CD14-positive monocyte (primary cell): Measurements from ENCODE around the gene S100A13. TPM values are rescaled to one million over a fixed set of nuclear protein-coding genes. Genes with fewer than 3 reads are reported as not detected.

ENCODE experiments used
- DNase-seq, 3 donors: peaks; one replicate each; pipeline ENCODE4 v3.0.0-alpha.2; 2011 to 2022
- H2AFZ ChIP-seq: 2 replicates; pipeline ENCODE4 v1.6.0; 2012; ENCODE audit warnings: mild to moderate bottlenecking, low read depth, low read length, inconsistent platforms; ENCODE audit not compliant: insufficient read depth, poor library complexity, severe bottlenecking
- H3K27ac ChIP-seq, 2 donors: 1 replicate in 1 of 2; 2 replicates in 1 of 2; pipeline ENCODE4 v1.5.1; 2012 to 2013; ENCODE audit warnings: low read length in 2 of 2, control low read depth in 1 of 2, inconsistent platforms in 1 of 2, low read depth in 1 of 2, mild to moderate bottlenecking in 1 of 2
- H3K27me3 ChIP-seq, 2 donors: one replicate each; pipeline versions ENCODE4 v1.6.0 to v1.6.1; 2011 to 2013; ENCODE audit warnings: low read length in 2 of 2; ENCODE audit not compliant: control insufficient read depth in 2 of 2, insufficient read depth in 2 of 2
- H3K36me3 ChIP-seq, 2 donors: replicated peaks in 1 of 2; 1 replicate in 1 of 2; 2 replicates in 1 of 2; pipeline versions ENCODE4 v1.5.1 to v1.6.1; 2012 to 2013; ENCODE audit warnings: low read length in 2 of 2, control low read depth in 1 of 2, inconsistent platforms in 1 of 2, mild to moderate bottlenecking in 1 of 2; ENCODE audit not compliant: insufficient read depth in 2 of 2, control insufficient read depth in 1 of 2
- H3K4me1 ChIP-seq, 2 donors: 1 replicate in 1 of 2; 2 replicates in 1 of 2; pipeline versions ENCODE4 v1.5.1 to v1.6.1; 2012 to 2013; ENCODE audit warnings: low read length in 2 of 2, control low read depth in 1 of 2, inconsistent platforms in 1 of 2, mild to moderate bottlenecking in 1 of 2, moderate library complexity in 1 of 2; ENCODE audit not compliant: insufficient read depth in 2 of 2, control insufficient read depth in 1 of 2
- H3K4me2 ChIP-seq: replicated peaks from 2 replicates; pipeline ENCODE3; 2012; ENCODE audit warnings: low read length, moderate library complexity, mild to moderate bottlenecking; ENCODE audit not compliant: poor library complexity, severe bottlenecking; ENCODE audit errors: extremely low read depth
- H3K4me3 ChIP-seq, 3 experiments: fragments of 200-600 bp in 1 of 3; sonication (generic) in 1 of 3; replicated peaks in 1 of 3; 1 replicate in 2 of 3; 2 replicates in 1 of 3; pipeline ENCODE4 v1.5.1; 2011 to 2013; ENCODE audit warnings: low read length in 3 of 3, mild to moderate bottlenecking in 3 of 3, control low read depth in 2 of 3, low read depth in 2 of 3, inconsistent platforms in 1 of 3, moderate library complexity in 1 of 3
- H3K79me2 ChIP-seq: 2 replicates; pipeline ENCODE4 v1.6.0; 2012; ENCODE audit warnings: mild to moderate bottlenecking, control low read depth, inconsistent platforms, low read length, moderate library complexity; ENCODE audit not compliant: insufficient read depth
- H3K9ac ChIP-seq: 2 replicates; pipeline ENCODE4 v1.6.0; 2017; ENCODE audit warnings: low read length, mild to moderate bottlenecking; ENCODE audit not compliant: insufficient read depth, poor library complexity, severe bottlenecking
- H3K9me3 ChIP-seq, 2 donors: replicated peaks in 1 of 2; 1 replicate in 1 of 2; 2 replicates in 1 of 2; pipeline versions ENCODE4 v1.5.1 to v1.6.1; 2012 to 2013; ENCODE audit warnings: low read length in 2 of 2, control low read depth in 1 of 2; ENCODE audit not compliant: control insufficient read depth in 1 of 2, insufficient read depth in 1 of 2
- H4K20me1 ChIP-seq: 2 replicates; pipeline ENCODE4 v1.6.0; 2012; ENCODE audit warnings: mild to moderate bottlenecking, low read length, control low read depth, moderate library complexity; ENCODE audit not compliant: insufficient read depth
- H3K27ac Mint-ChIP-seq, 7 donors: one replicate each; pipeline ENCODE4 v1.8.0; 2020; ENCODE audit warnings: mild to moderate bottlenecking in 7 of 7, mixed read lengths in 7 of 7, moderate library complexity in 6 of 7, inconsistent platforms in 2 of 7
- H3K27me3 Mint-ChIP-seq, 3 donors: one replicate each; pipeline ENCODE4 v1.8.0; 2021 to 2022; ENCODE audit warnings: low read depth in 3 of 3, mild to moderate bottlenecking in 3 of 3, mixed read lengths in 3 of 3, moderate library complexity in 3 of 3, inconsistent platforms in 1 of 3
- H3K36me3 Mint-ChIP-seq, 2 donors: one replicate each; pipeline ENCODE4 v1.8.0; 2020; ENCODE audit warnings: mixed read lengths in 2 of 2, inconsistent platforms in 1 of 2, mild to moderate bottlenecking in 1 of 2
- H3K4me1 Mint-ChIP-seq: one replicate; pipeline ENCODE4 v1.8.0; 2020; ENCODE audit warnings: mild to moderate bottlenecking, mixed read lengths
- H3K4me3 Mint-ChIP-seq, 2 donors: one replicate each; pipeline ENCODE4 v1.8.0; 2020; ENCODE audit warnings: mild to moderate bottlenecking in 2 of 2, mixed read lengths in 2 of 2, moderate library complexity in 1 of 2
- H3K9me3 Mint-ChIP-seq, 7 donors: one replicate each; pipeline ENCODE4 v1.8.0; 2020 to 2022; ENCODE audit warnings: mixed read lengths in 7 of 7, mild to moderate bottlenecking in 6 of 7, moderate library complexity in 6 of 7, inconsistent platforms in 2 of 7
- WGBS: methylation state at CpG from one replicate; pipeline ENCODE4 v1.1.5; 2013; ENCODE audit warnings: missing lambda C conversion rate; ENCODE audit not compliant: insufficient coverage; 5-methylcytosine and 5-hydroxymethylcytosine counted together
- intact Hi-C, 2 donors: fragments of 100-400 bp; cut with micrococcal nuclease; formaldehyde crosslinking; loops; one replicate each; pipeline versions ENCODE4 v1.15.0 to v1.15.1; 2023
- polyA plus RNA-seq, 3 donors: library from polyadenylated mRNA; depleted of rRNA in 1 of 3; unstranded in 2 of 3; stranded (reverse) in 1 of 3; fragments of 300-500 nt in 2 of 3; fragments of >200 nt in 1 of 3; fragmentation: Illumina TruSeq in 2 of 3; gene quantifications; 1 replicate in 2 of 3; 2 replicates in 1 of 3; pipeline ENCODE4 v1.2.3, GENCODE V29; 2012 to 2021
- TF ChIP-seq, protein P1 (sequence below): fragments of 200-600 bp; IDR thresholded peaks from one replicate; pipeline ENCODE4 v1.8.0; 2022; ENCODE audit warnings: antibody characterized with exemption, mild to moderate bottlenecking

The S100A13 gene
- polyA plus RNA-seq, 3 donors = 2.5 to 13.9 (median 2.6) TPM

DNA sequence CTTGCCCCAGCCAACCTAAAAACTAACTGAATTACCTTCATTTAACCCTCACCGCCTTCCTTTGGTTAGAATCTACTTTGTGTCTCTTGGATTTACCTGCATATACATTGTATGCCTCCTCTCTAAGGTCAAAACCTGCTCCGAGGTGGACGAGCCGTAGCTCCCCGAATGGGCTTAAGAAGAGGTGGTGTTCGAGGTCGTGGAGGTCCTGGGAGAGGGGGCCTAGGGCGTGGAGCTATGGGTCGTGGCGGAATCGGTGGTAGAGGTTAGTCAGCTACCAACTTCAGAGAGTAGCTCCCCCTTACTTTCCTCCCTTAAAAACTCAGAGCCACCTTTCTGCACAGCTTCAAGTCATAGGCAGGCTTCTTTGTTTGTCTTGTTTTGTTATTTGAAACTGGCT lies 15.8 kb upstream of the S100A13 start:
- H3K4me1 Mint-ChIP-seq = peaks cover 39% of the 10 kb centered on the region
- no peak overlapping the region for H3K27ac ChIP-seq
- no peak overlapping the region for H2AFZ ChIP-seq
- no peak for DNase-seq
- H3K4me3 ChIP-seq = no peak overlapping the region
- H3K27me3 Mint-ChIP-seq = peaks cover 0 to 2% (median 0%) of the 10 kb centered on the region in 3 donors
- H3K4me1 ChIP-seq = peaks cover 28 to 34% of the 10 kb centered on the region in 2 donors
- H4K20me1 ChIP-seq = peaks cover 69% of the 10 kb centered on the region
- no peaks in the 10 kb centered on the region for H3K9me3 ChIP-seq
- H3K9me3 Mint-ChIP-seq = peaks cover 0 to 2% (median 0%) of the 10 kb centered on the region in 7 donors
- H3K4me3 Mint-ChIP-seq = no peak overlapping the region
- H3K4me2 ChIP-seq = no peak overlapping the region
- H3K36me3 Mint-ChIP-seq = peaks cover 77 to 86% of the 10 kb centered on the region in 2 donors
- H3K36me3 ChIP-seq = peaks cover 76 to 83% of the 10 kb centered on the region in 2 donors
- H3K27ac Mint-ChIP-seq = peak overlapping the region in 3 of 7 donors; percentile 20 to 55 (median 22)
- TF ChIP-seq, protein P1, sequence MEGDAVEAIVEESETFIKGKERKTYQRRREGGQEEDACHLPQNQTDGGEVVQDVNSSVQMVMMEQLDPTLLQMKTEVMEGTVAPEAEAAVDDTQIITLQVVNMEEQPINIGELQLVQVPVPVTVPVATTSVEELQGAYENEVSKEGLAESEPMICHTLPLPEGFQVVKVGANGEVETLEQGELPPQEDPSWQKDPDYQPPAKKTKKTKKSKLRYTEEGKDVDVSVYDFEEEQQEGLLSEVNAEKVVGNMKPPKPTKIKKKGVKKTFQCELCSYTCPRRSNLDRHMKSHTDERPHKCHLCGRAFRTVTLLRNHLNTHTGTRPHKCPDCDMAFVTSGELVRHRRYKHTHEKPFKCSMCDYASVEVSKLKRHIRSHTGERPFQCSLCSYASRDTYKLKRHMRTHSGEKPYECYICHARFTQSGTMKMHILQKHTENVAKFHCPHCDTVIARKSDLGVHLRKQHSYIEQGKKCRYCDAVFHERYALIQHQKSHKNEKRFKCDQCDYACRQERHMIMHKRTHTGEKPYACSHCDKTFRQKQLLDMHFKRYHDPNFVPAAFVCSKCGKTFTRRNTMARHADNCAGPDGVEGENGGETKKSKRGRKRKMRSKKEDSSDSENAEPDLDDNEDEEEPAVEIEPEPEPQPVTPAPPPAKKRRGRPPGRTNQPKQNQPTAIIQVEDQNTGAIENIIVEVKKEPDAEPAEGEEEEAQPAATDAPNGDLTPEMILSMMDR = no peak
- H3K9ac ChIP-seq = no peak overlapping the region
- WGBS = 100% methylated on average over 1 of the region's 11 CpGs
- intact Hi-C loops = no loop called here
- H3K79me2 ChIP-seq = peaks cover 77% of the 10 kb centered on the region
- no peaks in the 10 kb centered on the region for H3K27me3 ChIP-seq

DNA sequence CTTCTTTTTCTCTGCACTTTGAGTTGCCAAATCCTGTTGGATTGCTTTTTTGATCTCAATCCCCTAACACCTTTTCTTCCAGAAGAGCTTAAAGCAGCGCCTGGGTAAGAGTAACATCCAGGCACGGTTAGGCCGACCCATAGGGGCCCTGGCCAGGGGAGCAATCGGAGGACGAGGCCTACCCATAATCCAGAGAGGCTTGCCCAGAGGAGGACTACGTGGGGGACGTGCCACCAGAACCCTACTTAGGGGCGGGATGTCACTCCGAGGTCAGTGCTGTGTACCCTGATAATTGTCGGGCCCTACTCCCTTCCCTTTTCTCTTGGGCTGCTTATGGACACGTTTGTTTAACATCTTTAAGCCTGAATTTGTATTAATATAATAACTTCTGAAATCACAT lies 14.9 kb upstream of the S100A13 start:
- no peaks in the 10 kb centered on the region for H3K9me3 Mint-ChIP-seq
- peaks cover 80 to 95% of the 10 kb centered on the region in 2 donors for H3K36me3 Mint-ChIP-seq
- H3K4me1 Mint-ChIP-seq = peaks cover 33% of the 10 kb centered on the region
- Histone ChIP-seq H3K9me3 (no peaks in the 10 kb centered on the region), H3K27me3 (no peaks in the 10 kb centered on the region), H3K4me1 (peaks cover 19 to 25% of the 10 kb centered on the region in 2 donors), H3K9ac (no peak overlapping the region), H3K79me2 (peaks cover 87% of the 10 kb centered on the region), H3K27ac (peak overlapping the region in 1 of 2 donors; percentile 32), H3K4me2 (no peak overlapping the region), H2AFZ (no peak overlapping the region), H3K4me3 (no peak overlapping the region), H3K36me3 (peaks cover 84 to 92% of the 10 kb centered on the region in 2 donors), H4K20me1 (peaks cover 79% of the 10 kb centered on the region)
- 100% methylated on average over 4 of the region's 11 CpGs for WGBS
- TF ChIP-seq, protein P1 = no peak
- peaks cover 0 to 2% (median 0%) of the 10 kb centered on the region in 3 donors for H3K27me3 Mint-ChIP-seq
- intact Hi-C loops = no loop called here
- H3K27ac Mint-ChIP-seq = peak overlapping the region in 1 of 7 donors; percentile 58
- H3K4me3 Mint-ChIP-seq = no peak overlapping the region
- DNase-seq = no peak
